Nucleus accumbens (tissue), 56 donors: Measurements from ENCODE around the gene ARCN1.
A peak's percentile ranks its signal among the peaks of the same experiment; 100 is the strongest.
"Not testable (repeated sequence)": the region's sequence is repeated elsewhere in the genome, so short reads cannot be mapped to it uniquely, and the experiment has no call there.

Experiments
- DNase-seq, 56 donors: peaks; one replicate each; lab custom pipeline; 2025; lab: John Stamatoyannopoulos, UW

ARCN1 gene

GRCh38 chr11:118537409-118537980 lies 34.7 kb upstream of the ARCN1 start:
- no peak for DNase-seq

GRCh38 chr11:118544010-118544646 lies 28.1 kb upstream of the ARCN1 start:
- no peak for DNase-seq

- no peak for DNase-seq
Measured at GRCh38 chr11:118544647-118545010, 27.6 kb upstream of the ARCN1 start.

- no peak for DNase-seq
Measured at GRCh38 chr11:118545533-118545932, 26.7 kb upstream of the ARCN1 start.

- DNase-seq, result no peak
Measured at GRCh38 chr11:118547132-118547531, 25.1 kb upstream of the ARCN1 start.

- DNase-seq, result no peak
Measured at GRCh38 chr11:118552341-118552740, 19.9 kb upstream of the ARCN1 start.

GRCh38 chr11:118560806-118561205 lies 11.4 kb upstream of the ARCN1 start:
- no peak for DNase-seq

GRCh38 chr11:118565051-118565450 lies 7.2 kb upstream of the ARCN1 start:
- peak in 8 of 56 donors; percentile 2 to 25 (median 8) for DNase-seq

- no peak for DNase-seq
Measured at GRCh38 chr11:118569670-118570069, 2.5 kb upstream of the ARCN1 start.

GRCh38 chr11:118570787-118571186 lies 1.4 kb upstream of the ARCN1 start:
- no peak for DNase-seq

GRCh38 chr11:118571701-118572060 lies 528 bp upstream of the ARCN1 start:
- DNase-seq, result peak in 6 of 56 donors; percentile 3 to 54 (median 32)

GRCh38 chr11:118572981-118573550 lies 857 bp downstream of the ARCN1 start:
- peak in 1 of 56 donors; percentile 15 for DNase-seq

GRCh38 chr11:118574636-118575035 lies 2.4 kb downstream of the ARCN1 start:
- DNase-seq, result no peak

- DNase-seq, result not testable (repeated sequence)
Measured at GRCh38 chr11:118577995-118578394, 5.8 kb downstream of the ARCN1 start.

GRCh38 chr11:118581057-118581456 lies 8.8 kb downstream of the ARCN1 start:
- DNase-seq, result no peak

GRCh38 chr11:118587952-118588351 lies 15.7 kb downstream of the ARCN1 start:
- no peak for DNase-seq

GRCh38 chr11:118592616-118593367 lies 20.6 kb downstream of the ARCN1 start:
- DNase-seq, result peak in 9 of 56 donors; percentile 11 to 44 (median 26)

GRCh38 chr11:118594984-118595383 lies 22.8 kb downstream of the ARCN1 start:
- DNase-seq, result not testable (repeated sequence)

GRCh38 chr11:118596224-118597146 lies 24.3 kb downstream of the ARCN1 start:
- no peak for DNase-seq

GRCh38 chr11:118597556-118597955 lies 25.3 kb downstream of the ARCN1 start:
- DNase-seq, result no peak
